ENCODE measurements around the gene ZSCAN21.

DNA sequence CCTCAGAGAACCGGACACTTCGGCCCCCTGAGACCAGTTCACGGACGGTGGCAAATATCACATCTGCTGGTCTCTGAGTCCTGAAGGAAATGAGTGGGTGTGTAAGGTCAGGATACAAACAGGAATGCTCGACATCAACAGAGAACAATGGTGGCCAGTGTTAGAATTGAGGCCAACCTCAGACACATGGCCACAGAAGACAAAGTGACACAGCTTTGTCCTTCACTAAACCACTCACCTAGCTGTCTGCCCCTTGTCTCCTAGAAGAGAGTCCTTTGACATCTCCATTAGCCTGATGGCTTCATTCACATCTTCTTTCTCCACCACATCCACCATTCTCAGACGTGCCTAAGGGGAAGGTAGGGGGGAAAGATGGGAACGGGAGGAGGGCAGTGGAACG, 43.5 kb downstream of the ZSCAN21 start:
- TF ChIP-seq, protein P1, sequence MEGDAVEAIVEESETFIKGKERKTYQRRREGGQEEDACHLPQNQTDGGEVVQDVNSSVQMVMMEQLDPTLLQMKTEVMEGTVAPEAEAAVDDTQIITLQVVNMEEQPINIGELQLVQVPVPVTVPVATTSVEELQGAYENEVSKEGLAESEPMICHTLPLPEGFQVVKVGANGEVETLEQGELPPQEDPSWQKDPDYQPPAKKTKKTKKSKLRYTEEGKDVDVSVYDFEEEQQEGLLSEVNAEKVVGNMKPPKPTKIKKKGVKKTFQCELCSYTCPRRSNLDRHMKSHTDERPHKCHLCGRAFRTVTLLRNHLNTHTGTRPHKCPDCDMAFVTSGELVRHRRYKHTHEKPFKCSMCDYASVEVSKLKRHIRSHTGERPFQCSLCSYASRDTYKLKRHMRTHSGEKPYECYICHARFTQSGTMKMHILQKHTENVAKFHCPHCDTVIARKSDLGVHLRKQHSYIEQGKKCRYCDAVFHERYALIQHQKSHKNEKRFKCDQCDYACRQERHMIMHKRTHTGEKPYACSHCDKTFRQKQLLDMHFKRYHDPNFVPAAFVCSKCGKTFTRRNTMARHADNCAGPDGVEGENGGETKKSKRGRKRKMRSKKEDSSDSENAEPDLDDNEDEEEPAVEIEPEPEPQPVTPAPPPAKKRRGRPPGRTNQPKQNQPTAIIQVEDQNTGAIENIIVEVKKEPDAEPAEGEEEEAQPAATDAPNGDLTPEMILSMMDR (IDR thresholded peaks at IDR 0.05) = no peak
- TF ChIP-seq POLR2A (IDR thresholded peaks at IDR 0.05) = no peak

All from body of pancreas (tissue), 4 donors.